Amniotic epithelial cell (primary cell): Measurements from ENCODE around the gene LTBR.
A peak's percentile ranks its signal among the peaks of the same experiment; 100 is the strongest.

ENCODE experiments used
- DNase-seq: peaks from one replicate; pipeline ENCODE4 v3.0.0-alpha.2; 2010; ENCODE audit warnings: low read depth

Gene LTBR

GRCh38 chr12:6384499-6385436 lies 806 bp downstream of the LTBR start:
- no peak for DNase-seq

GRCh38 chr12:6386038-6386437 lies 2.1 kb downstream of the LTBR start:
- DNase-seq, result no peak

- no peak for DNase-seq
Measured at GRCh38 chr12:6386491-6386890, 2.5 kb downstream of the LTBR start.

GRCh38 chr12:6387541-6387940 lies 3.6 kb downstream of the LTBR start:
- DNase-seq, result no peak

GRCh38 chr12:6390084-6390799 lies 6.3 kb downstream of the LTBR start:
- no peak for DNase-seq

GRCh38 chr12:6391013-6391412 lies 7.1 kb downstream of the LTBR start:
- DNase-seq, result no peak

- DNase-seq, result no peak
Measured at GRCh38 chr12:6392504-6392903, 8.5 kb downstream of the LTBR start.

- no peak for DNase-seq
Measured at GRCh38 chr12:6393109-6393508, 9.1 kb downstream of the LTBR start.

GRCh38 chr12:6394398-6394797 lies 10.4 kb downstream of the LTBR start:
- no peak for DNase-seq

- no peak for DNase-seq
Measured at GRCh38 chr12:6396031-6396430, 12.1 kb downstream of the LTBR start.

GRCh38 chr12:6399884-6400644 lies 16.1 kb downstream of the LTBR start:
- DNase-seq, result no peak

- no peak for DNase-seq
Measured at GRCh38 chr12:6404390-6404789, 20.4 kb downstream of the LTBR start.

GRCh38 chr12:6405963-6406362 lies 22.0 kb downstream of the LTBR start:
- DNase-seq, result no peak

GRCh38 chr12:6407236-6407954 lies 23.4 kb downstream of the LTBR start:
- no peak for DNase-seq

- DNase-seq, result peak; percentile 80
Measured at GRCh38 chr12:6416596-6416995, 32.6 kb downstream of the LTBR start.

- DNase-seq, result peak; percentile 52
Measured at GRCh38 chr12:6418796-6419195, 34.8 kb downstream of the LTBR start.

GRCh38 chr12:6420364-6420763 lies 36.4 kb downstream of the LTBR start:
- DNase-seq, result no peak

GRCh38 chr12:6423267-6424007 lies 39.5 kb downstream of the LTBR start:
- peak; percentile 87 for DNase-seq

GRCh38 chr12:6424008-6424347 lies 40.0 kb downstream of the LTBR start:
- DNase-seq, result no peak

GRCh38 chr12:6424866-6425265 lies 40.9 kb downstream of the LTBR start:
- DNase-seq, result peak; percentile 12
